IMR-90 (cell line): ENCODE data around the gene NARF. TPM values are rescaled to one million over a fixed set of nuclear protein-coding genes. Genes with fewer than 3 reads are reported as not detected.

ENCODE experiments used
- ATAC-seq: fragments of 200-7000 bp; cut with Tn5 transposase; 2 replicates; pipeline ENCODE4 v1.9.1; 2020; ENCODE audit warnings: low read depth, mild to moderate bottlenecking, moderate library complexity
- BruUV-seq: library from RNA; stranded (reverse); fragments of 400-500 nt; replicated peaks from 2 replicates; lab custom pipeline; 2021; lab: Mats Ljungman, UMichigan
- CTCF ChIA-PET: fragments of 300-600 bp; formaldehyde crosslinking; extraction: SDS; loops from one replicate; lab custom pipeline; 2021; ENCODE audit warnings: antibody characterized with exemption; lab: Yijun Ruan, JAX
- POLR2A ChIA-PET: fragments of 300-600 bp; sonication (Branson Sonifier 250); formaldehyde crosslinking; loops from one replicate; lab custom pipeline; 2022; ENCODE audit warnings: antibody characterized with exemption; ENCODE audit not compliant: unreplicated experiment; lab: Charles Lee
- DNase-seq: peaks from one replicate; pipeline ENCODE4 v3.0.0; 2013
- H2AFZ ChIP-seq: replicated peaks from 2 replicates; pipeline ENCODE3; 2013; ENCODE audit warnings: low read length, mild to moderate bottlenecking; ENCODE audit not compliant: poor library complexity
- H2AK5ac ChIP-seq: 2 replicates; pipeline ENCODE4 v1.6.1; 2013; ENCODE audit warnings: low read depth, low read length, inconsistent platforms
- H2AK9ac ChIP-seq: replicated peaks from 2 replicates; pipeline ENCODE3; 2013; ENCODE audit warnings: mild to moderate bottlenecking, low read depth, low read length, moderate library complexity; ENCODE audit not compliant: poor library complexity
- H2BK120ac ChIP-seq: 2 replicates; pipeline ENCODE4 v1.6.1; 2013; ENCODE audit warnings: low read depth, low read length, inconsistent platforms
- H2BK15ac ChIP-seq: 3 replicates; pipeline ENCODE4 v1.6.1; 2013; ENCODE audit warnings: low read depth, low read length, inconsistent platforms
- H2BK20ac ChIP-seq: 2 replicates; pipeline ENCODE4 v1.6.1; 2013; ENCODE audit warnings: low read depth, mild to moderate bottlenecking, inconsistent platforms, low read length, moderate library complexity
- H2BK5ac ChIP-seq: 2 replicates; pipeline ENCODE4 v1.6.1; 2013; ENCODE audit warnings: mild to moderate bottlenecking, low read depth, low read length, inconsistent platforms; ENCODE audit not compliant: poor library complexity, severe bottlenecking
- H3K14ac ChIP-seq: replicated peaks from 2 replicates; pipeline ENCODE4 v1.6.1; 2013; ENCODE audit warnings: low read depth, low read length, inconsistent platforms
- H3K18ac ChIP-seq: 2 replicates; pipeline ENCODE4 v1.6.1; 2013; ENCODE audit warnings: low read depth, low read length, control low read depth
- H3K23ac ChIP-seq: 2 replicates; pipeline ENCODE4 v1.6.1; 2013; ENCODE audit warnings: low read depth, low read length, inconsistent platforms
- H3K27ac ChIP-seq: 2 replicates; pipeline ENCODE4 v1.5.1; 2013; ENCODE audit warnings: mild to moderate bottlenecking, control low read depth, low read length; ENCODE audit not compliant: insufficient read depth
- H3K27me3 ChIP-seq: 2 replicates; pipeline ENCODE4 v1.6.1; 2013; ENCODE audit warnings: low read length; ENCODE audit not compliant: control insufficient read depth, insufficient read depth
- H3K36me3 ChIP-seq: 2 replicates; pipeline ENCODE4 v1.6.1; 2013; ENCODE audit warnings: low read length, mixed read lengths; ENCODE audit not compliant: control insufficient read depth, insufficient read depth
- H3K4ac ChIP-seq: 2 replicates; pipeline ENCODE4 v1.6.1; 2013; ENCODE audit warnings: low read depth, low read length, inconsistent platforms
- H3K4me1 ChIP-seq: 2 replicates; pipeline ENCODE4 v1.6.1; 2013; ENCODE audit warnings: low read length, mixed read lengths; ENCODE audit not compliant: control insufficient read depth, insufficient read depth
- H3K4me2 ChIP-seq: 2 replicates; pipeline ENCODE4 v1.6.1; 2013; ENCODE audit warnings: low read depth, mild to moderate bottlenecking, control low read depth, low read length, moderate library complexity
- H3K4me3 ChIP-seq: 2 replicates; pipeline ENCODE4 v1.5.1; 2013; ENCODE audit warnings: low read depth, mild to moderate bottlenecking, control low read depth, low read length, moderate library complexity; ENCODE audit not compliant: insufficient read depth
- H3K56ac ChIP-seq: 2 replicates; pipeline ENCODE4 v1.6.1; 2013; ENCODE audit warnings: low read length, inconsistent platforms; ENCODE audit not compliant: insufficient read depth; ENCODE audit errors: extremely low read depth
- H3K79me1 ChIP-seq, 2 experiments: 2 replicates each; pipeline ENCODE4 v1.6.1; 2013; ENCODE audit warnings: low read length in 2 of 2, inconsistent platforms in 1 of 2, low read depth in 1 of 2
- H3K9ac ChIP-seq: 2 replicates; pipeline ENCODE4 v1.6.1; 2013; ENCODE audit warnings: low read depth, low read length, control low read depth
- H3K9me1 ChIP-seq: 2 replicates; pipeline ENCODE4 v1.6.1; 2013; ENCODE audit warnings: low read length, inconsistent platforms; ENCODE audit not compliant: insufficient read depth
- H3K9me3 ChIP-seq: 2 replicates; pipeline ENCODE4 v1.6.1; 2013; ENCODE audit warnings: low read length; ENCODE audit not compliant: control insufficient read depth, insufficient read depth
- H4K20me1 ChIP-seq: 2 replicates; pipeline ENCODE4 v1.6.1; 2013; ENCODE audit warnings: low read length, inconsistent platforms; ENCODE audit not compliant: insufficient read depth
- H4K5ac ChIP-seq: 2 replicates; pipeline ENCODE4 v1.6.1; 2013; ENCODE audit warnings: mild to moderate bottlenecking, low read depth, low read length, control low read depth
- H4K8ac ChIP-seq, 2 experiments: 2 replicates each; pipeline ENCODE4 v1.6.1; 2013; ENCODE audit warnings: low read depth in 2 of 2, low read length in 2 of 2, control low read depth in 1 of 2, inconsistent platforms in 1 of 2
- H4K91ac ChIP-seq: 2 replicates; pipeline ENCODE4 v1.6.1; 2013; ENCODE audit warnings: low read depth, low read length, inconsistent platforms; ENCODE audit not compliant: insufficient read depth
- FOS ChIP-seq: fragments of 150-350 bp; IDR thresholded peaks from 2 replicates; pipeline ENCODE4 v1.6.1; 2016; ENCODE audit warnings: low read depth, low read length
- RCOR1 ChIP-seq: IDR thresholded peaks from 2 replicates; pipeline ENCODE4 v1.6.1; 2012; ENCODE audit warnings: mild to moderate bottlenecking, low read length, improper control_type of control experiment; ENCODE audit not compliant: insufficient replicate concordance
- WGBS, 2 experiments: methylation state at CpG; one replicate each; pipeline versions ENCODE4 v1.1.5 to v1.1.7; 2013; ENCODE audit warnings: missing lambda C conversion rate in 2 of 2; ENCODE audit not compliant: insufficient read length in 1 of 2; ENCODE audit errors: extremely low coverage in 2 of 2; 5-methylcytosine and 5-hydroxymethylcytosine counted together
- dilution Hi-C: fragments of 300-500 bp; cut with HindIII; formaldehyde crosslinking; loops from one replicate; pipeline ENCODE4 v1.14.3; 2018; ENCODE audit warnings: low sequenced_read_pairs; ENCODE audit not compliant: unreplicated experiment
- in situ Hi-C: fragments of 300-500 bp; cut with MboI; formaldehyde crosslinking; loops from 3 replicates; pipeline ENCODE4 v1.14.3; 2019; ENCODE audit warnings: low sequenced_read_pairs, inconsistent platforms, mixed read lengths
- intact Hi-C: fragments of 100-400 bp; cut with micrococcal nuclease; formaldehyde crosslinking; loops from 2 replicates; pipeline ENCODE4 v1.10.0; 2022
- polyA plus RNA-seq, 3 experiments: library from polyadenylated mRNA; depleted of rRNA; stranded (reverse); fragments of >200 nt; gene quantifications; 2 replicates each; pipeline ENCODE4 v1.2.3, GENCODE V29; 2012; ENCODE audit warnings: low replicate concordance in 1 of 3
- total RNA-seq: library from RNA; depleted of rRNA; stranded (reverse); fragments of >200 nt; gene quantifications from 2 replicates; pipeline ENCODE4 v1.2.3, GENCODE V29; 2012
- TF ChIP-seq, protein P1 (sequence below): conservative IDR thresholded peaks from 2 replicates; pipeline ENCODE4 v1.5.1; 2012; ENCODE audit warnings: mild to moderate bottlenecking, low read depth, low read length, improper control_type of control experiment

The NARF gene
- total and polyA plus RNA-seq, 2 of the 4 experiments (the other 2 are of a cell fraction), result 83.7 to 94.8 TPM

- POLR2A ChIA-PET, result no interaction called here
- H3K27me3 ChIP-seq, result no peaks in the 10 kb centered on the region
- H3K4me3 ChIP-seq, result no peak overlapping the region
- CTCF ChIA-PET, result no interaction called here
- in situ Hi-C loops (no loop called here), intact Hi-C loops (no loop called here), dilution Hi-C loops (no loop called here)
- no peak overlapping the region for H4K91ac ChIP-seq
- no peak overlapping the region for H3K9ac ChIP-seq
- TF ChIP-seq, protein P1, sequence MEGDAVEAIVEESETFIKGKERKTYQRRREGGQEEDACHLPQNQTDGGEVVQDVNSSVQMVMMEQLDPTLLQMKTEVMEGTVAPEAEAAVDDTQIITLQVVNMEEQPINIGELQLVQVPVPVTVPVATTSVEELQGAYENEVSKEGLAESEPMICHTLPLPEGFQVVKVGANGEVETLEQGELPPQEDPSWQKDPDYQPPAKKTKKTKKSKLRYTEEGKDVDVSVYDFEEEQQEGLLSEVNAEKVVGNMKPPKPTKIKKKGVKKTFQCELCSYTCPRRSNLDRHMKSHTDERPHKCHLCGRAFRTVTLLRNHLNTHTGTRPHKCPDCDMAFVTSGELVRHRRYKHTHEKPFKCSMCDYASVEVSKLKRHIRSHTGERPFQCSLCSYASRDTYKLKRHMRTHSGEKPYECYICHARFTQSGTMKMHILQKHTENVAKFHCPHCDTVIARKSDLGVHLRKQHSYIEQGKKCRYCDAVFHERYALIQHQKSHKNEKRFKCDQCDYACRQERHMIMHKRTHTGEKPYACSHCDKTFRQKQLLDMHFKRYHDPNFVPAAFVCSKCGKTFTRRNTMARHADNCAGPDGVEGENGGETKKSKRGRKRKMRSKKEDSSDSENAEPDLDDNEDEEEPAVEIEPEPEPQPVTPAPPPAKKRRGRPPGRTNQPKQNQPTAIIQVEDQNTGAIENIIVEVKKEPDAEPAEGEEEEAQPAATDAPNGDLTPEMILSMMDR, result no peak
- TF ChIP-seq FOS (no peak), RCOR1 (no peak)
- H3K27ac ChIP-seq, result no peak overlapping the region
- no peak overlapping the region for H4K8ac ChIP-seq
- DNase-seq, result no peak
- H2BK15ac ChIP-seq, result no peak overlapping the region
- H3K4me1 ChIP-seq, result peaks cover 11% of the 10 kb centered on the region; the same call in 1 of the 2 replicates
- H4K20me1 ChIP-seq, result peaks cover 14% of the 10 kb centered on the region
- no peak overlapping the region for H2AK9ac ChIP-seq
- peaks cover 23 to 50% of the 10 kb centered on the region in 2 experiments for H3K79me1 ChIP-seq
- no peak overlapping the region for H2AFZ ChIP-seq
- H2BK120ac ChIP-seq, result no peak overlapping the region
- H3K23ac ChIP-seq, result no peak overlapping the region
- no peak overlapping the region for H2BK5ac ChIP-seq
- no peak overlapping the region for H3K14ac ChIP-seq
- no peak overlapping the region for H3K4ac ChIP-seq
- H2AK5ac ChIP-seq, result no peak overlapping the region
- 0 out of 2 replicates have a peak, but pooled peaks cover 8% of the 10 kb centered on the region for H3K9me1 ChIP-seq
- 97% methylated on average over 5 of the region's 12 CpGs; no CpG with 5 or more reads in 1 of the 2 experiments for WGBS, 2 experiments
- H3K4me2 ChIP-seq, result no peak overlapping the region
- H3K36me3 ChIP-seq, result peaks cover 43% of the 10 kb centered on the region
- H4K5ac ChIP-seq, result no peak overlapping the region
- no peak overlapping the region for H2BK20ac ChIP-seq
- BruUV-seq, result no TSS peak
- H3K18ac ChIP-seq, result no peak overlapping the region
- H3K56ac ChIP-seq, result no peak overlapping the region
- no peak for ATAC-seq
- no peaks in the 10 kb centered on the region for H3K9me3 ChIP-seq
Measured at GRCh38 chr17:82446649-82447048, 11.9 kb upstream of the NARF start.
